Trophoblast cell (in vitro differentiated cells and primary cell): ENCODE results near the gene RTP4.

Source experiments
- DNase-seq, 2 donors: peaks; one replicate each; pipeline ENCODE4 v3.0.0-alpha.2; 2016
- H2AFZ ChIP-seq: 2 replicates; pipeline ENCODE4 v1.6.1; 2013; ENCODE audit warnings: low read length, moderate library complexity, mild to moderate bottlenecking; ENCODE audit not compliant: insufficient read depth, poor library complexity
- H2AK5ac ChIP-seq: 2 replicates; pipeline ENCODE4 v1.6.1; 2013; ENCODE audit warnings: mild to moderate bottlenecking, low read length
- H2BK120ac ChIP-seq: 2 replicates; pipeline ENCODE4 v1.6.1; 2013; ENCODE audit warnings: low read length, mild to moderate bottlenecking, moderate library complexity; ENCODE audit not compliant: insufficient read depth, poor library complexity
- H2BK12ac ChIP-seq: 2 replicates; pipeline ENCODE4 v1.6.1; 2013; ENCODE audit warnings: mild to moderate bottlenecking, low read length, moderate library complexity
- H2BK5ac ChIP-seq: 2 replicates; pipeline ENCODE4 v1.6.1; 2013; ENCODE audit warnings: low read length, low read depth, moderate library complexity, mild to moderate bottlenecking; ENCODE audit not compliant: poor library complexity
- H3K14ac ChIP-seq: 2 replicates; pipeline ENCODE4 v1.6.1; 2013; ENCODE audit warnings: mild to moderate bottlenecking, low read length
- H3K18ac ChIP-seq: 2 replicates; pipeline ENCODE4 v1.6.1; 2013; ENCODE audit warnings: mild to moderate bottlenecking, low read length
- H3K23ac ChIP-seq: 2 replicates; pipeline ENCODE4 v1.6.1; 2013; ENCODE audit warnings: low read length
- H3K27ac ChIP-seq: 2 replicates; pipeline ENCODE4 v1.5.1; 2013; ENCODE audit warnings: low read depth, mild to moderate bottlenecking, inconsistent platforms, low read length, moderate library complexity
- H3K27me3 ChIP-seq: 2 replicates; pipeline ENCODE4 v1.6.1; 2013; ENCODE audit warnings: inconsistent platforms, mild to moderate bottlenecking, low read length, moderate library complexity; ENCODE audit not compliant: insufficient read depth
- H3K36me3 ChIP-seq, 2 experiments: 1 replicate in 1 of 2; 2 replicates in 1 of 2; pipeline ENCODE4 v1.6.1; 2013; ENCODE audit warnings: low read length in 2 of 2, mild to moderate bottlenecking in 2 of 2, moderate library complexity in 1 of 2; ENCODE audit not compliant: insufficient read depth in 2 of 2, control insufficient read depth in 1 of 2
- H3K4ac ChIP-seq: 2 replicates; pipeline ENCODE4 v1.6.1; 2013; ENCODE audit warnings: low read depth, mild to moderate bottlenecking, low read length, moderate library complexity
- H3K4me1 ChIP-seq, 2 experiments: 1 replicate in 1 of 2; 2 replicates in 1 of 2; pipeline ENCODE4 v1.6.1; 2013; ENCODE audit warnings: low read length in 2 of 2, mild to moderate bottlenecking in 2 of 2, moderate library complexity in 1 of 2; ENCODE audit not compliant: insufficient read depth in 2 of 2, control insufficient read depth in 1 of 2
- H3K4me2 ChIP-seq: 2 replicates; pipeline ENCODE4 v1.6.1; 2013; ENCODE audit warnings: inconsistent platforms, mild to moderate bottlenecking, low read length, moderate library complexity
- H3K4me3 ChIP-seq: 2 replicates; pipeline ENCODE4 v1.5.1; 2013; ENCODE audit warnings: mild to moderate bottlenecking, low read depth, low read length, inconsistent platforms
- H3K79me1 ChIP-seq: one replicate; pipeline ENCODE4 v1.6.1; 2013; ENCODE audit warnings: low read length
- H3K79me2 ChIP-seq: 2 replicates; pipeline ENCODE4 v1.6.1; 2013; ENCODE audit warnings: low read length, mild to moderate bottlenecking; ENCODE audit not compliant: control insufficient read depth, insufficient read depth, poor library complexity
- H3K9ac ChIP-seq: 2 replicates; pipeline ENCODE4 v1.6.1; 2013; ENCODE audit warnings: mild to moderate bottlenecking, low read length
- H3K9me3 ChIP-seq: 2 replicates; pipeline ENCODE4 v1.6.1; 2013; ENCODE audit warnings: low read depth, mild to moderate bottlenecking, control low read depth, inconsistent platforms, low read length; ENCODE audit not compliant: insufficient read depth
- H4K12ac ChIP-seq: 2 replicates; pipeline ENCODE4 v1.6.1; 2013; ENCODE audit warnings: low read depth, mild to moderate bottlenecking, low read length, moderate library complexity
- H4K8ac ChIP-seq: 2 replicates; pipeline ENCODE4 v1.6.1; 2013; ENCODE audit warnings: low read depth, mild to moderate bottlenecking, low read length, moderate library complexity
- H4K91ac ChIP-seq: one replicate; pipeline ENCODE4 v1.6.1; 2013; ENCODE audit warnings: low read depth, mild to moderate bottlenecking, low read length, moderate library complexity
- WGBS: extraction: QIAGEN DNeasy Blood & Tissue Kit; methylation state at CpG from one replicate; pipeline ENCODE4 v1.1.7; 2013; ENCODE audit warnings: missing lambda C conversion rate; ENCODE audit not compliant: insufficient read length, insufficient coverage; ENCODE audit errors: extremely low coverage; 5-methylcytosine and 5-hydroxymethylcytosine counted together

RTP4 gene

DNA sequence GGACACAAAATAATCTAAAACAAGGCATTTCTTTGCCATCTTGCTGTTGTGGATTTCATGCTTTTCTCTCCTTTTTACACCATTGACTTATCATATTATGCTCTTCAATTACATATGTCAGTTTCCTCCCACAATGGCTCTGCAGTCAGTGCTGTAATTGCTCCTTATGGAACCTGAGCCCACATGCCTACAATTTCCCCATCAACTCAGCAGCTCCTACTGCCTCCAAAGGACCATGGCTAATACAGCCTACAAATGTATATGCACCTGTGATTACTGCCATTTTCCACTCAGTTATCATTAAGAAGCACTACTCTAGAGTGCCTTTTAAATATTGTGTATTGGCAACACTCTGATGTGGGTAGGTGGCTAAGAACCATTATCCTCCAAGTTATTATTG lies 30.8 kb downstream of the RTP4 start:
- no peak overlapping the region for H4K12ac ChIP-seq
- no peaks in the 10 kb centered on the region for H3K4me1 ChIP-seq
- DNase-seq = no peak
- no peak overlapping the region for H3K9ac ChIP-seq
- no peaks in the 10 kb centered on the region for H3K36me3 ChIP-seq
- no peak overlapping the region for H4K8ac ChIP-seq
- H3K79me2 ChIP-seq = no peaks in the 10 kb centered on the region
- H3K23ac ChIP-seq = no peak overlapping the region
- no peak overlapping the region for H3K4ac ChIP-seq
- H3K79me1 ChIP-seq = no peaks in the 10 kb centered on the region
- H2BK120ac ChIP-seq = no peak overlapping the region
- H2BK5ac ChIP-seq = no peak overlapping the region
- no peak overlapping the region for H4K91ac ChIP-seq
- H2AK5ac ChIP-seq = no peak overlapping the region
- no peak overlapping the region for H2BK12ac ChIP-seq
- no peaks in the 10 kb centered on the region for H3K27me3 ChIP-seq
- H3K4me3 ChIP-seq = no peak overlapping the region
- H3K4me2 ChIP-seq = no peak overlapping the region
- no peaks in the 10 kb centered on the region for H3K9me3 ChIP-seq
- no peak overlapping the region for H3K18ac ChIP-seq
- H3K14ac ChIP-seq = no peak overlapping the region
- no peak overlapping the region for H3K27ac ChIP-seq
- H2AFZ ChIP-seq = no peak overlapping the region

DNA sequence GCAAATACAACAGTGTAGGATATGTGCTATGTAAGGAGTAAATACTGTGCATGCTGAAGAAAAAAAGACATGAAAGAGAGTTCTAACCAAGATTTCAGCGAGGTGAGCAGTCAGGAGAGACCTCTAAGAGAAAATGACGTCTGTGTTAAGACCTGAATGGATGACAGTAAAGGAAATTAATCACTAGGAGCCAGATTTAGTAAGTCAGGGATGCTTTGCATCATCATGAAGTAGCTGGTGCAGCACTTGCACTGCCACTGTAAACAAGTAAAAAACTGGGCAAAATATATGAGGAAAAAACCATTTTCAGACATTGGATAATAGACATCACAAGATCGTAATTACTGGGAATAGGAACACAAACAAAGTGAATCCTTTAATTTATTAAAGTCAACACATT lies 32.6 kb downstream of the RTP4 start:
- no peaks in the 10 kb centered on the region for H3K4me1 ChIP-seq
- no peak overlapping the region for H3K4me3 ChIP-seq
- no peak overlapping the region for H3K4me2 ChIP-seq
- no peaks in the 10 kb centered on the region for H3K36me3 ChIP-seq
- no peak overlapping the region for H2BK120ac ChIP-seq
- H3K27me3 ChIP-seq = no peaks in the 10 kb centered on the region
- no peak overlapping the region for H3K9ac ChIP-seq
- no peak overlapping the region for H2BK5ac ChIP-seq
- no peak overlapping the region for H2AK5ac ChIP-seq
- H3K23ac ChIP-seq = no peak overlapping the region
- no peak overlapping the region for H4K91ac ChIP-seq
- no CpG with 5 or more reads among the region's 3 CpGs for WGBS
- no peak overlapping the region for H3K27ac ChIP-seq
- H3K18ac ChIP-seq = no peak overlapping the region
- no peak overlapping the region for H3K4ac ChIP-seq
- H4K12ac ChIP-seq = no peak overlapping the region
- H3K79me1 ChIP-seq = no peaks in the 10 kb centered on the region
- H4K8ac ChIP-seq = no peak overlapping the region
- no peak overlapping the region for H3K14ac ChIP-seq
- H2BK12ac ChIP-seq = no peak overlapping the region
- no peak overlapping the region for H2AFZ ChIP-seq
- no peak for DNase-seq
- H3K9me3 ChIP-seq = no peaks in the 10 kb centered on the region
- H3K79me2 ChIP-seq = no peaks in the 10 kb centered on the region

DNA sequence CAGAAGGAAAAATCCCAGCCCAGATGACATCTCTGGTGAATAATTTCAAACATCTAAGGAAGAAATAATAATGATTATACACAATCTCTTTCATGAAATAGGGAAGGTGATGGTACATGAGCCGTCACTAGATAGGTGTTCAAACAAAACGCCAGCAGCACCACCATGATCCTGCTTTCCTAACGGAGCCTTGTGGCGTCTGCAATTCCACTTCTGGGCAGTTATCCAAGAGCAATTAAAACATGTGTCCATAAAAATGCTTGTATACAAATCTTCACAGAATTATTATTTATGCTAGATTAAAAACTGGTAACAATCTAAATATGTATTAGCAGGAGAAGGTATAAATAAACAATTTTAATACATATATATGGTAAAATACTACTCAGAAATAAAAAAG lies 33.7 kb downstream of the RTP4 start:
- Histone ChIP-seq H2BK5ac (no peak overlapping the region), H3K4me2 (no peak overlapping the region), H3K4me1 (no peaks in the 10 kb centered on the region), H3K9ac (no peak overlapping the region), H3K4me3 (no peak overlapping the region), H4K91ac (no peak overlapping the region), H3K27me3 (no peaks in the 10 kb centered on the region), H3K27ac (no peak overlapping the region), H3K4ac (no peak overlapping the region), H4K8ac (no peak overlapping the region), H3K79me1 (no peaks in the 10 kb centered on the region), H2AK5ac (no peak overlapping the region), H4K12ac (no peak overlapping the region), H2AFZ (no peak overlapping the region), H3K36me3 (no peaks in the 10 kb centered on the region), H3K9me3 (no peaks in the 10 kb centered on the region), H3K18ac (no peak overlapping the region), H3K79me2 (no peaks in the 10 kb centered on the region), H2BK120ac (no peak overlapping the region), H2BK12ac (no peak overlapping the region), H3K23ac (no peak overlapping the region), H3K14ac (no peak overlapping the region)
- no peak for DNase-seq
- WGBS = no CpG with 5 or more reads among the region's 4 CpGs

GRCh38 chr3:187403768-187404288 lies 35.6 kb downstream of the RTP4 start:
- no peak overlapping the region for H4K12ac ChIP-seq
- no peak overlapping the region for H3K18ac ChIP-seq
- H3K4me1 ChIP-seq = no peaks in the 10 kb centered on the region
- H2BK12ac ChIP-seq = no peak overlapping the region
- H3K4ac ChIP-seq = no peak overlapping the region
- H3K23ac ChIP-seq = no peak overlapping the region
- DNase-seq = peak; percentile 5 to 27
- H3K14ac ChIP-seq = no peak overlapping the region
- H3K36me3 ChIP-seq = no peaks in the 10 kb centered on the region
- whole genome bisulfite sequencing = no CpG with 5 or more reads among the region's 4 CpGs
- no peak overlapping the region for H2BK120ac ChIP-seq
- no peaks in the 10 kb centered on the region for H3K27me3 ChIP-seq
- H3K4me2 ChIP-seq = no peak overlapping the region
- no peak overlapping the region for H4K8ac ChIP-seq
- H3K4me3 ChIP-seq = no peak overlapping the region
- H4K91ac ChIP-seq = no peak overlapping the region
- H2AFZ ChIP-seq = no peak overlapping the region
- H3K79me1 ChIP-seq = no peaks in the 10 kb centered on the region
- H3K27ac ChIP-seq = no peak overlapping the region
- H2AK5ac ChIP-seq = no peak overlapping the region
- H3K79me2 ChIP-seq = no peaks in the 10 kb centered on the region
- no peaks in the 10 kb centered on the region for H3K9me3 ChIP-seq
- no peak overlapping the region for H2BK5ac ChIP-seq
- H3K9ac ChIP-seq = no peak overlapping the region
